GM21423 (cell line): Measurements from ENCODE around the gene NR1H3.
"Not testable (repeated sequence)": the region's sequence is repeated elsewhere in the genome, so short reads cannot be mapped to it uniquely, and the experiment has no call there.

Experiments used
- ATAC-seq: cut with Tn5 transposase; IDR thresholded peaks from one replicate; pipeline ENCODE4 v1.9.1; 2021; ENCODE audit warnings: mild to moderate bottlenecking, moderate library complexity; ENCODE audit not compliant: unreplicated experiment

The NR1H3 gene

GRCh38 chr11:47257517-47258316 is at the start of gene NR1H3:
Gene NR1H3, plus strand, starts transcription at chr11:47257996. Its CDS starts 1,221 bp downstream, at chr11:47259217.
- ATAC-seq: no peak

- ATAC-seq: not testable (repeated sequence)
These were observed 49.7 kb upstream of the NR1H3 start for GRCh38 chr11:47208008-47208552.

DNA sequence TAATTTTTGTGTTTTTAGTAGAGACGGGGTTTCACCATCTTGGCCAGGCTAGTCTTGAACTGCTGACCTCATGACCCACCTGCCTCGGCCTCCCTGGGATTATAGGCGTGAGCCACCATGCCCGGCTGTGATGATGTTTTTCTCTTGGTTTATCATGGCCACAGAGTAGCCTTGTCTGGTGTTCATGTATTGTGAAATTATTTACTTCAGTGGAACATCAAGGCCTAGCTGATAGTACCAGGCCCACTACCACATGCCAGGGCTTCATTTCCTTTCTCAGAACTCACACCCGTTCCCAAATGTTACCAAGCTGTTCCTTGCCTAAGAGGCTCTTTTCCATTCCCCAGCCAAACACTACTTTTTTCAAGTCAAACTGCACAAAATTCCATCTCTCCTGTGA is 49.2 kb upstream of the NR1H3 start:
- no peak for ATAC-seq

GRCh38 chr11:47212938-47213337 is 44.9 kb upstream of the NR1H3 start:
- ATAC-seq: no peak

DNA sequence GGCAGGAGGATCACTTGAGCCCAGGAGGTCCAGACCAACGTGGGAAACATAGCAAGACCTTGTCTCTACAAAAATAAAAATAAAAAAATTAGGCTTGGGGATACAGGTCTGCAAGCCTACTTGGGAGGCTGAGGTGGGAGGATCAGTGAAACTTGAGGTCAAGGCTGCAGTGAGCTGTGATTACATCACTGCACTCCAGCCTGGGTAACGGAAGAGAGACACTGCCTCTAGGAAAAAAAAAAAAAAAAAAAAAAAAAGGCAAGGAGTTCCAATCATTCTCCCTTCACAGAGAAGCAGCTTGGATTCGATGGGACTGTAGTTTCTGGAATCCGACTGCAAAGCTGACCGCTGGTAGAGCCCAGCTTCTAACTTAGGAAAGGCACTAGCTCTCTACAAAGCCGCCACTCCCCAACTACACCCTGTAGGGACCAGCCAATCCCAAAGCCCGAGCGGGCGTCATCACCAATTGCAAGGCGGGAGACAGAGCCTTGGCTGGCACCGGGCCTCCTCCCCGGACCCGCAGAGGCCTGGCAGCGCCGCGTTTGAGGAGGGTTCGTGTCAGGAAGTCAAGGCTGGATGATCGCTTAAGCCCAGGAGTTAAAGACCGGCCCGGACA is 43.7 kb upstream of the NR1H3 start:
- peak; percentile 52 for ATAC-seq

GRCh38 chr11:47215366-47215910 is 42.4 kb upstream of the NR1H3 start:
- ATAC-seq: no peak

GRCh38 chr11:47216121-47216798 is 41.5 kb upstream of the NR1H3 start:
- ATAC-seq: peak; percentile 32

- ATAC-seq: no peak
These were observed 37.4 kb upstream of the NR1H3 start for GRCh38 chr11:47220401-47220821.

GRCh38 chr11:47222696-47223095 is 35.1 kb upstream of the NR1H3 start:
- no peak for ATAC-seq

GRCh38 chr11:47225552-47226400 is 32.0 kb upstream of the NR1H3 start:
- ATAC-seq: peak; percentile 78

GRCh38 chr11:47229161-47229560 is 28.6 kb upstream of the NR1H3 start:
- no peak for ATAC-seq

DNA sequence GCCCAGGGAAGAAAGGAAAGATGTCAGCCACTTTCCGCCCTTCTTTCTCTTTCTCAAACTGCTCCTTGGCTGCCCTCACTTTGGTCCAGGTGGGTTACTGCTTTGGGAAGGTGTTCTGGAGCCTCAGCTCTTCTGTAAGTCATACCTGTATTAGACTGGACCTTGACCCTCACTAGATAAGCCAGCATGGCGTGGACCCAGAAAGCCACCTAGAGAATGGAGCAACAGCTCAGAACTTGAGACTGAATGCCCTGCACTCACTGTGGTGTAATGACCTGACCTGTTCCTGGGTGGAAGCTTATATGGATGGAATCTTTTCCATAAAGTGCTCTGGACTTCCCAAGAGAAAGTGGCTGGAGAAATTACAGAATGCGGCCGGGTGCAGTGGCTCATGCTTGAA is 24.7 kb upstream of the NR1H3 start:
- no peak for ATAC-seq

GRCh38 chr11:47233989-47234668 is 23.7 kb upstream of the NR1H3 start:
- ATAC-seq: no peak

GRCh38 chr11:47234669-47235100 is 23.1 kb upstream of the NR1H3 start:
- no peak for ATAC-seq

DNA sequence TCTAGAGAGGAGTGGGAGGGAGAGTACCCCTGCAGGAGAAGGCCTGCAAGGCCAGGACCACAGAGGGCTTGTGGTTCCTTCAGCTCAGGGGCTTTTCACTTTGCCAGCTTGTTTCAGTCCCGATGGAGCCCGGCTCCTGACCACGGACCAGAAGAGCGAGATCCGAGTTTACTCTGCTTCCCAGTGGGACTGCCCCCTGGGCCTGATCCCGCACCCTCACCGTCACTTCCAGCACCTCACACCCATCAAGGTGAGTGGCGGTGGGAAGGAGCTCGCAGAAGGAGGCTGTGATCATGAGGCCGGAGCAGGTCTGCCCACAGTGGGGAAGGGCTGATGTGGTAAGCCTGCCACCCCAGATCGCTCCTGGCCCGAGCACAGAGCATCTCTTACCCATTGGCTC is 22.6 kb upstream of the NR1H3 start:
- no peak for ATAC-seq

DNA sequence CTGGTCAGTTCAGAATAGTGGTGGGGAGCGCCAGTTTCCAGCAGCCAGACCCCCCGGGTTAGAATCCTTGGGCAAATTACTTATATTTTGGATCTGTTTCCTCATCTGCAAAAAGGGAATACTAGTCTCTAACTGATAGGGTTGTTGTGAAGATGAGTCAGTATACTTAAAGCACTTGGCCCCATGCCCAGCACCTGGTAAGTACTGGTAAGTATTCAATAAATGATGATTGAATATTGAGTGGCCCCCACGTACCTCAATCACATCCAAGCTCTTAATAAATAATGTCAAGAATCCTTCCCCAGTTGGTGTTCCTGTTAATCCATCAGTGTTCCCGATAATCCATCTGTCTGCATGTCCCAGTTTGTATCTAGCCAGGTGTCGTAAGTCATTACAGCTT is 21.3 kb upstream of the NR1H3 start:
- ATAC-seq: no peak

GRCh38 chr11:47239852-47240251 is 17.9 kb upstream of the NR1H3 start:
- no peak for ATAC-seq

DNA sequence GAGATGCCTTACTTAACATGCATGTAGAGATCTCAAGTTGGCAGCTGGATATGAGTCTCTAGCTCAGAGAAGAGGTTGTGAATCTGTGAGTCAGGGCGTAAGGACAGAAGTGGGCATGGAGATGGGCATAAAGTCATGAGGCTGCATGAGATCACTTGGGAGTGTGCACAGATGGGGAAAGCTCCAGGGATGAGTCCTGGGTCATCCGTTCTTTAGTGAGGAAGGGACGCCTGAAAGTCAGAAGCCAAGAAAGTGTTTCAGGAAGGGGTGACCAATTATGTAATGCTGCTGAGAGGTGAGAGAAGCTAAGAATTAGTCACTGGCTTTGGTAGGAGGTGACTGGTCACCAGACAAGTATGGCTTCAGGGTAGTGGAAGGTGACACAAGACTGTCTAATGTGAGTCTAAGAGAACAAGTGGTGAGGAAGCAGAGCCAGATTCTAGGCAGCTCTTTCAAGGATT is 15.9 kb upstream of the NR1H3 start:
- no peak for ATAC-seq

GRCh38 chr11:47242596-47243192 is 15.1 kb upstream of the NR1H3 start:
- ATAC-seq: no peak
